PC-3 (cell line): ENCODE data around the gene IP6K3. TPM values are rescaled to one million over a fixed set of nuclear protein-coding genes. Genes with fewer than 3 reads are reported as not detected.

Experiments used
- ATAC-seq: fragments of 200-7000 bp; cut with Tn5 transposase; 2 replicates; pipeline ENCODE4 v1.9.1; 2020; ENCODE audit warnings: mild to moderate bottlenecking, moderate library complexity
- BruUV-seq: library from RNA; stranded (reverse); fragments of 400-500 nt; replicated peaks from 2 replicates; lab custom pipeline; 2021; lab: Mats Ljungman, UMichigan
- CTCF ChIA-PET: fragments of 300-600 bp; sonication (Branson Sonifier 250); formaldehyde crosslinking; loops from one replicate; lab custom pipeline; 2022; ENCODE audit warnings: antibody characterized with exemption; lab: Charles Lee
- POLR2A ChIA-PET: fragments of 300-600 bp; sonication (Branson Sonifier 250); formaldehyde crosslinking; loops from one replicate; lab custom pipeline; 2022; ENCODE audit warnings: antibody characterized with exemption; ENCODE audit not compliant: unreplicated experiment; lab: Charles Lee
- DNase-seq: peaks from one replicate; pipeline ENCODE4 v3.0.0-alpha.2; 2015
- H2AFZ ChIP-seq: fragments of 300-600 bp; sonication (generic); 2 replicates; pipeline ENCODE4 v1.6.0; 2016; ENCODE audit warnings: antibody characterized with exemption, low read length
- H3F3A ChIP-seq: fragments of 300-600 bp; sonication (generic); one replicate; pipeline ENCODE4 v1.6.0; 2017; ENCODE audit warnings: antibody characterized with exemption, low read length, control low read depth, mild to moderate bottlenecking; ENCODE audit not compliant: unreplicated experiment
- H3K27ac ChIP-seq: fragments of 300-600 bp; sonication (generic); 2 replicates; pipeline ENCODE4 v1.5.1; 2016; ENCODE audit warnings: mild to moderate bottlenecking, low read length
- H3K27me3 ChIP-seq: fragments of 300-600 bp; sonication (generic); 2 replicates; pipeline ENCODE4 v1.6.1; 2016; ENCODE audit warnings: low read length, mixed read lengths
- H3K36me3 ChIP-seq: fragments of 300-600 bp; sonication (generic); 2 replicates; pipeline ENCODE4 v1.6.1; 2016; ENCODE audit warnings: low read depth, mixed run types, low read length, mixed read lengths
- H3K4me1 ChIP-seq: fragments of 300-600 bp; sonication (generic); 2 replicates; pipeline ENCODE4 v1.5.1; 2016; ENCODE audit warnings: low read length; ENCODE audit not compliant: insufficient read depth
- H3K4me2 ChIP-seq: fragments of 300-600 bp; sonication (generic); 2 replicates; pipeline ENCODE4 v1.6.0; 2016; ENCODE audit warnings: low read length
- H3K4me3 ChIP-seq: fragments of 300-600 bp; sonication (generic); 2 replicates; pipeline ENCODE4 v1.5.1; 2016; ENCODE audit warnings: mild to moderate bottlenecking, low read length, mixed read lengths
- H3K79me2 ChIP-seq: fragments of 300-600 bp; sonication (generic); 2 replicates; pipeline ENCODE4 v1.6.1; 2017; ENCODE audit warnings: low read length, mixed read lengths
- H3K9ac ChIP-seq: fragments of 300-600 bp; sonication (generic); 2 replicates; pipeline ENCODE4 v1.6.0; 2016; ENCODE audit warnings: mild to moderate bottlenecking, low read length
- H3K9me2 ChIP-seq: fragments of 300-600 bp; sonication (generic); replicated peaks from 2 replicates; pipeline ENCODE4 v1.6.1; 2016; ENCODE audit warnings: mixed run types, low read length, mixed read lengths
- H3K9me3 ChIP-seq: fragments of 300-600 bp; sonication (generic); 2 replicates; pipeline ENCODE4 v1.6.1; 2016; ENCODE audit warnings: low read length, mixed read lengths
- H4K20me1 ChIP-seq: fragments of 300-600 bp; sonication (generic); 2 replicates; pipeline ENCODE4 v1.6.1; 2016; ENCODE audit warnings: low read length, mixed read lengths
- EZH2 ChIP-seq: fragments of 300-600 bp; sonication (generic); IDR thresholded peaks from one replicate; pipeline ENCODE4 v1.6.1; 2017; ENCODE audit warnings: antibody characterized with exemption, mild to moderate bottlenecking, low read length; ENCODE audit not compliant: unreplicated experiment
- EZH2phosphoT487 ChIP-seq: fragments of 300-600 bp; sonication (generic); IDR thresholded peaks from 2 replicates; pipeline ENCODE4 v1.6.1; 2018; ENCODE audit warnings: mild to moderate bottlenecking, antibody characterized with exemption, low read length, borderline replicate concordance
- intact Hi-C: fragments of 100-400 bp; cut with micrococcal nuclease; formaldehyde crosslinking; loops from 2 replicates; pipeline ENCODE4 v1.9.0; 2023
- total RNA-seq: library from RNA; depleted of rRNA; stranded (reverse); fragments of >200 nt; gene quantifications from 2 replicates; pipeline ENCODE4 v1.2.3, GENCODE V29; 2014
- TF ChIP-seq, protein P1 (sequence below): fragments of 300-600 bp; sonication (generic); conservative IDR thresholded peaks from 2 replicates; pipeline ENCODE4 v1.5.1; 2017; ENCODE audit warnings: antibody characterized with exemption, low read depth, mild to moderate bottlenecking, low read length

The IP6K3 gene
- total RNA-seq, 1 experiment from 2014 or later: not detected

DNA sequence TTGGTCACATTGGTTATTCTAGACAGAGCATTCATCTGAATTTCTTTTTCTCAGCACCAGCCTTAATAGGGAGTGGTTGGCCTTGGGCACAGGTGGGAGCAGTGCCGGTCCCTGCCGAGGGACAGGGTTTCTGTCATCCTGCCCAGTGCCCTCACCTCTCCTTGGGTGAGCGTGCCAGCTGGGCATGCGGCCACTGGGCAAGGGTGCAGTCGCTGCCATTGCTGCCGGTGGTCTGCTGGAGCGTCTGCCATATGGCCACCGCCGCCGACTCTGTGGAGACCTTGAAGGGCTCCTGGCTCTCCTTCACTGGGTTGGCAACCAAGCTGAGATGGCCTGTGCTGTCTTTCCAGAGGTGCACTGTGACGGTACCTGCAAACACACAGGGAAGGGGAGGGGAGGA, 18.8 kb downstream of the IP6K3 start:
- Histone ChIP-seq H3K4me2 (no peak overlapping the region), H3F3A (no peaks in the 10 kb centered on the region), H2AFZ (no peak overlapping the region), H3K9me3 (no peaks in the 10 kb centered on the region), H3K9me2 (no peaks in the 10 kb centered on the region), H3K9ac (no peak overlapping the region), H3K4me3 (no peak overlapping the region), H3K36me3 (no peaks in the 10 kb centered on the region), H3K27ac (no peak overlapping the region), H3K4me1 (peaks cover 16% of the 10 kb centered on the region), H4K20me1 (no peaks in the 10 kb centered on the region), H3K79me2 (no peaks in the 10 kb centered on the region), H3K27me3 (peaks cover 17% of the 10 kb centered on the region)
- DNase-seq (no peak), ATAC-seq (no peak)
- intact Hi-C loops: no loop called here
- TF ChIP-seq EZH2phosphoT487: no peak
- TF ChIP-seq, protein P1, sequence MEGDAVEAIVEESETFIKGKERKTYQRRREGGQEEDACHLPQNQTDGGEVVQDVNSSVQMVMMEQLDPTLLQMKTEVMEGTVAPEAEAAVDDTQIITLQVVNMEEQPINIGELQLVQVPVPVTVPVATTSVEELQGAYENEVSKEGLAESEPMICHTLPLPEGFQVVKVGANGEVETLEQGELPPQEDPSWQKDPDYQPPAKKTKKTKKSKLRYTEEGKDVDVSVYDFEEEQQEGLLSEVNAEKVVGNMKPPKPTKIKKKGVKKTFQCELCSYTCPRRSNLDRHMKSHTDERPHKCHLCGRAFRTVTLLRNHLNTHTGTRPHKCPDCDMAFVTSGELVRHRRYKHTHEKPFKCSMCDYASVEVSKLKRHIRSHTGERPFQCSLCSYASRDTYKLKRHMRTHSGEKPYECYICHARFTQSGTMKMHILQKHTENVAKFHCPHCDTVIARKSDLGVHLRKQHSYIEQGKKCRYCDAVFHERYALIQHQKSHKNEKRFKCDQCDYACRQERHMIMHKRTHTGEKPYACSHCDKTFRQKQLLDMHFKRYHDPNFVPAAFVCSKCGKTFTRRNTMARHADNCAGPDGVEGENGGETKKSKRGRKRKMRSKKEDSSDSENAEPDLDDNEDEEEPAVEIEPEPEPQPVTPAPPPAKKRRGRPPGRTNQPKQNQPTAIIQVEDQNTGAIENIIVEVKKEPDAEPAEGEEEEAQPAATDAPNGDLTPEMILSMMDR: no peak
- TF ChIP-seq EZH2: no peak
- ChIA-PET CTCF (no interaction called here), POLR2A (no interaction called here)
- no TSS peak for BruUV-seq

DNA sequence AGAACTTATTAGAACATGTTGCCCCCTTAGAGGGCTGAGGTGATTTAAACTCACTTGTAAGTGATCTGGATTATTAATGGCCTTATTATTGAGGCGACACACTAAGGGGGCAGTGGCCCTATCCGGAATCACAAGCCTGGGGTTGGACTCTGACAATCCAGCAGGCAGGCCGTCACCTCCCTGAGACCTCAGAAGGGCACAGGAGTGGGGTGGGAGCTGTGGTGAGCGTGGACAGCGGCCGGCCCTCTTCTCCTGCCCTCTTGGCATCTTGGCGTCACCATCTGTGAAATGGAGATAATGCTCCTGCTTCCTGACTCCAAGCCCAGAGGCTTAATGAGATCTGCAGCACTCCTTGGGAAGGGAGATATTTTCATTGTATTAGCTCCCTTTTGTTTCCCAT, 19.6 kb downstream of the IP6K3 start:
- POLR2A ChIA-PET: interaction anchor here (0.6 kb wide), 1 partner anchor 11 kb away, joined by 4 read pairs; no protein-coding TSS in a partner anchor
- no peak for ATAC-seq
- Histone ChIP-seq H3K4me1 (peaks cover 8% of the 10 kb centered on the region), H3K79me2 (no peaks in the 10 kb centered on the region), H3K27me3 (peaks cover 19% of the 10 kb centered on the region), H4K20me1 (no peaks in the 10 kb centered on the region), H3K36me3 (no peaks in the 10 kb centered on the region), H3K27ac (no peak overlapping the region), H3F3A (no peaks in the 10 kb centered on the region), H3K9ac (no peak overlapping the region), H3K9me3 (no peaks in the 10 kb centered on the region), H3K4me2 (no peak overlapping the region), H2AFZ (no peak overlapping the region), H3K9me2 (no peaks in the 10 kb centered on the region), H3K4me3 (no peak overlapping the region)
- TF ChIP-seq, protein P1: no peak
- TF ChIP-seq EZH2phosphoT487 (no peak), EZH2 (no peak)
- DNase-seq: no peak
- intact Hi-C loops: no loop called here
- no TSS peak for BruUV-seq
- CTCF ChIA-PET: no interaction called here

DNA sequence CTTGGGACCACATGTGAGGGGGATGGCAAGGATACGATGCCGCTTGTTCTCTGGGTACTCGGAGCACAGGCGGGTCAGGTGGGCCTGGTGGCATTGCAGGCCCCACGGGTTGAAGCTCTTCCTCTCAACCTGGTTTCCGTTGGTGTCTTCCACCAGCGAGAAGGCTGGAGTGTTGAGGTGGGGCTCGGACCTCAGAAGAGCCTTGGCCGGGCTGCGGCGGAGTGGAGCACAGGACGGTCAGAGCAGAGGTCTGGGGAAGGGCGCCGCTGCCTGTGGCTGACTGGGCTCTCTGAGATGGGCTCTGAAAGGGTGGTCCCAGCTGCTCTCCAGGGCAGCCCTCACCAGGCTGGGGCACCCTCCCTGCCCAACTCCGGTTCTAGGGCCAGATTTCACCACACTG, 20.0 kb downstream of the IP6K3 start:
- Histone ChIP-seq H3K36me3 (no peaks in the 10 kb centered on the region), H3K9me2 (no peaks in the 10 kb centered on the region), H3K4me2 (no peak overlapping the region), H3K27me3 (peaks cover 19% of the 10 kb centered on the region), H4K20me1 (no peaks in the 10 kb centered on the region), H3K79me2 (no peaks in the 10 kb centered on the region), H3F3A (no peaks in the 10 kb centered on the region), H3K4me3 (no peak overlapping the region), H3K4me1 (peaks cover 6% of the 10 kb centered on the region), H2AFZ (no peak overlapping the region), H3K27ac (no peak overlapping the region), H3K9me3 (no peaks in the 10 kb centered on the region), H3K9ac (no peak overlapping the region)
- CTCF ChIA-PET: no interaction called here
- intact Hi-C loops: no loop called here
- DNase-seq: no peak
- POLR2A ChIA-PET: interaction anchor here (0.6 kb wide), 1 partner anchor 11 kb away, joined by 4 read pairs; no protein-coding TSS in a partner anchor
- TF ChIP-seq, protein P1: no peak
- TF ChIP-seq EZH2 (no peak), EZH2phosphoT487 (no peak)
- no TSS peak for BruUV-seq
- no peak for ATAC-seq
